GM23248 (cell line): Measurements from ENCODE around the gene FLOT1. TPM values are rescaled to one million over a fixed set of nuclear protein-coding genes. Genes with fewer than 3 reads are reported as not detected.
"Not testable (repeated sequence)": the region's sequence is repeated elsewhere in the genome, so short reads cannot be mapped to it uniquely, and the experiment has no call there.

ENCODE experiments used
- DNase-seq: peaks from one replicate; pipeline ENCODE4 v3.0.0-alpha.2; 2015
- H2AFZ ChIP-seq: fragments of 200-600 bp; sonication (generic); 2 replicates; pipeline ENCODE4 v1.6.1; 2016; ENCODE audit warnings: antibody characterized with exemption
- H3F3A ChIP-seq: fragments of 200-600 bp; sonication (generic); 2 replicates; pipeline ENCODE4 v1.6.1; 2016; ENCODE audit warnings: mild to moderate bottlenecking, antibody characterized with exemption, mixed run types; ENCODE audit not compliant: insufficient read depth
- H3K27ac ChIP-seq: fragments of 200-600 bp; sonication (generic); 2 replicates; pipeline ENCODE4 v1.5.1; 2016; ENCODE audit warnings: mild to moderate bottlenecking
- H3K27me3 ChIP-seq: fragments of 200-600 bp; sonication (generic); replicated peaks from 2 replicates; pipeline ENCODE4 v1.6.1; 2016; ENCODE audit warnings: mild to moderate bottlenecking; ENCODE audit not compliant: insufficient read depth
- H3K36me3 ChIP-seq: fragments of 200-600 bp; sonication (generic); 2 replicates; pipeline ENCODE4 v1.6.1; 2016; ENCODE audit warnings: low read depth, mild to moderate bottlenecking
- H3K4me1 ChIP-seq: fragments of 200-600 bp; sonication (generic); 2 replicates; pipeline ENCODE4 v1.6.1; 2016; ENCODE audit warnings: mild to moderate bottlenecking; ENCODE audit not compliant: insufficient read depth
- H3K4me2 ChIP-seq: fragments of 200-600 bp; sonication (generic); one replicate; pipeline ENCODE4 v1.6.1; 2016; ENCODE audit warnings: mild to moderate bottlenecking; ENCODE audit not compliant: unreplicated experiment
- H3K4me3 ChIP-seq: fragments of 200-600 bp; sonication (generic); 2 replicates; pipeline ENCODE4 v1.5.1; 2016; ENCODE audit warnings: mild to moderate bottlenecking
- H3K79me2 ChIP-seq: fragments of 200-600 bp; sonication (generic); 2 replicates; pipeline ENCODE4 v1.6.1; 2016; ENCODE audit warnings: mild to moderate bottlenecking; ENCODE audit not compliant: insufficient read depth
- H3K9ac ChIP-seq: fragments of 200-600 bp; sonication (generic); 2 replicates; pipeline ENCODE4 v1.6.1; 2016; ENCODE audit warnings: mild to moderate bottlenecking
- H3K9me2 ChIP-seq: fragments of 200-600 bp; sonication (generic); 2 replicates; pipeline ENCODE4 v1.6.1; 2016; ENCODE audit warnings: mixed run types, mild to moderate bottlenecking, moderate library complexity; ENCODE audit not compliant: insufficient read depth
- H3K9me3 ChIP-seq: fragments of 200-600 bp; sonication (generic); one replicate; pipeline ENCODE4 v1.6.1; 2017; ENCODE audit warnings: low read depth
- H4K20me1 ChIP-seq: fragments of 200-600 bp; sonication (generic); 2 replicates; pipeline ENCODE4 v1.6.0; 2016; ENCODE audit not compliant: insufficient read depth
- EZH2 ChIP-seq: fragments of 200-600 bp; sonication (generic); IDR thresholded peaks from 2 replicates; pipeline ENCODE4 v1.6.1; 2018; ENCODE audit warnings: antibody characterized with exemption, mild to moderate bottlenecking; ENCODE audit not compliant: insufficient read depth, poor library complexity, severe bottlenecking
- EZH2phosphoT487 ChIP-seq: fragments of 200-600 bp; sonication (generic); IDR thresholded peaks from 2 replicates; pipeline ENCODE4 v1.6.1; 2018; ENCODE audit warnings: antibody characterized with exemption, moderate library complexity, mild to moderate bottlenecking, low read depth; ENCODE audit not compliant: insufficient read depth
- WGBS, 2 experiments: methylation state at CpG; one replicate each; pipeline ENCODE4 v1.1.6; 2015 to 2017; ENCODE audit warnings: low lambda C conversion rate in 2 of 2, low coverage in 1 of 2; ENCODE audit errors: missing lambda C conversion rate in 2 of 2; 5-methylcytosine and 5-hydroxymethylcytosine counted together
- in situ Hi-C: fragments of 300-500 bp; cut with MboI; formaldehyde crosslinking; loops from 2 replicates; pipeline ENCODE4 v1.15.0; 2020
- polyA plus RNA-seq: library from polyadenylated mRNA; unstranded; fragments of >200 nt; fragmentation: Nextera tagmentation; extraction: Ambion mirVana; gene quantifications from 2 replicates; pipeline ENCODE4 v1.2.1, GENCODE V29; 2016
- total RNA-seq: library from RNA; depleted of rRNA; stranded (reverse); fragments of >200 nt; shearing (Covaris generic); gene quantifications from 2 replicates; pipeline ENCODE4 v1.2.3, GENCODE V29; 2014

Gene FLOT1
- total and polyA plus RNA-seq, 2 experiments from 2014 or later = 165 to 171 TPM

- WGBS, 2 experiments = 5% methylated on average over 27 of the region's 27 CpGs
- Histone ChIP-seq H4K20me1 (peaks cover 19% of the 10 kb centered on the region; the same call in 1 of the 2 replicates), H3K9ac (peak overlapping the region; percentile 99), H3K4me2 (peak overlapping the region; percentile 93), H3K9me2 (no peaks in the 10 kb centered on the region), H3K9me3 (no peaks in the 10 kb centered on the region), H3F3A (peaks cover 81% of the 10 kb centered on the region), H3K27ac (peak overlapping the region; percentile 95), H3K4me1 (peaks cover 57% of the 10 kb centered on the region), H3K27me3 (no peaks in the 10 kb centered on the region), H3K4me3 (peak overlapping the region; percentile 97), H3K79me2 (peaks cover 71% of the 10 kb centered on the region), H2AFZ (no peak overlapping the region), H3K36me3 (peaks cover 35% of the 10 kb centered on the region)
- in situ Hi-C loops = no loop called here
- TF ChIP-seq EZH2phosphoT487 (no peak), EZH2 (no peak)
- peak; percentile 79 for DNase-seq
Measured at GRCh38 chr6:30722280-30723112, 20.0 kb downstream of the FLOT1 start.

GRCh38 chr6:30722025-30722279 is 20.5 kb downstream of the FLOT1 start:
- H3K9me2 ChIP-seq, H3K27me3 ChIP-seq, in situ Hi-C loops, H3K9me3 ChIP-seq, H2AFZ ChIP-seq: not testable (repeated sequence)
- Histone ChIP-seq H3K27ac (peak overlapping the region; percentile 95), H3K79me2 (peaks cover 72% of the 10 kb centered on the region), H4K20me1 (peaks cover 19% of the 10 kb centered on the region; the same call in 1 of the 2 replicates), H3K9ac (peak overlapping the region; percentile 99), H3F3A (peaks cover 76% of the 10 kb centered on the region), H3K36me3 (peaks cover 33% of the 10 kb centered on the region), H3K4me3 (peak overlapping the region; percentile 97), H3K4me1 (peaks cover 52% of the 10 kb centered on the region), H3K4me2 (peak overlapping the region; percentile 93)
- DNase-seq = peak; percentile 68
- WGBS, 2 experiments = 0 to 1% methylated on average over 10 of the region's 10 CpGs

GRCh38 chr6:30721198-30722024 is 21.1 kb downstream of the FLOT1 start:
- H3K36me3 ChIP-seq = peaks cover 33% of the 10 kb centered on the region
- H3F3A ChIP-seq = peaks cover 71% of the 10 kb centered on the region
- peaks cover 50% of the 10 kb centered on the region for H3K4me1 ChIP-seq
- no peaks in the 10 kb centered on the region for H3K27me3 ChIP-seq
- peak; percentile 98 for DNase-seq
- H3K9me3 ChIP-seq = no peaks in the 10 kb centered on the region
- no peaks in the 10 kb centered on the region for H3K9me2 ChIP-seq
- H3K4me2 ChIP-seq = peak overlapping the region; percentile 93
- H3K4me3 ChIP-seq = peak overlapping the region; percentile 97
- peaks cover 77% of the 10 kb centered on the region for H3K79me2 ChIP-seq
- peak overlapping the region; percentile 99 for H3K9ac ChIP-seq
- H2AFZ ChIP-seq = no peak overlapping the region
- WGBS, 2 experiments = 1 to 2% methylated on average over 38 to 48 of the region's 71 CpGs
- H4K20me1 ChIP-seq = peaks cover 19% of the 10 kb centered on the region; the same call in 1 of the 2 replicates
- TF ChIP-seq EZH2phosphoT487 (no peak), EZH2 (no peak)
- in situ Hi-C loops = no loop called here
- H3K27ac ChIP-seq = peak overlapping the region; percentile 95

GRCh38 chr6:30720738-30721197 is 21.7 kb downstream of the FLOT1 start:
- in situ Hi-C loops = no loop called here
- Histone ChIP-seq H4K20me1 (peaks cover 19% of the 10 kb centered on the region; the same call in 1 of the 2 replicates), H3K36me3 (peaks cover 32% of the 10 kb centered on the region), H2AFZ (no peak overlapping the region), H3K4me1 (peaks cover 49% of the 10 kb centered on the region), H3F3A (peaks cover 67% of the 10 kb centered on the region), H3K79me2 (peaks cover 83% of the 10 kb centered on the region), H3K27ac (peak overlapping the region; percentile 95), H3K4me2 (peak overlapping the region; percentile 87), H3K4me3 (peak overlapping the region; percentile 97), H3K9ac (peak overlapping the region; percentile 99), H3K27me3 (no peaks in the 10 kb centered on the region), H3K9me3 (no peaks in the 10 kb centered on the region), H3K9me2 (no peaks in the 10 kb centered on the region)
- TF ChIP-seq EZH2phosphoT487 = no peak
- TF ChIP-seq EZH2 = no peak
- peak; percentile 80 for DNase-seq
- 1 to 3% methylated on average over 21 to 29 of the region's 29 CpGs for WGBS, 2 experiments
